Astrocyte (in vitro differentiated cells and primary cell): ENCODE data around the gene CRIM1. TPM values are rescaled to one million over a fixed set of nuclear protein-coding genes. Genes with fewer than 3 reads are reported as not detected.

ENCODE experiments used
- DNase-seq: peaks from one replicate; pipeline ENCODE4 v3.0.0-alpha.2; 2010; ENCODE audit warnings: low read depth
- FAIRE-seq: peaks from 2 replicates; lab custom pipeline; 2011; peaks lifted over from hg19 to GRCh38; lab: Jason Lieb, UNC
- H2AFZ ChIP-seq: 2 replicates; pipeline ENCODE4 v1.6.0; 2012; ENCODE audit warnings: low read depth, low read length, inconsistent platforms
- H3K27ac ChIP-seq: 2 replicates; pipeline ENCODE4 v1.5.1; 2011; ENCODE audit warnings: low read depth, low read length, inconsistent platforms
- H3K27me3 ChIP-seq: 2 replicates; pipeline ENCODE4 v1.6.0; 2011; ENCODE audit warnings: low read length, inconsistent platforms; ENCODE audit not compliant: insufficient read depth
- H3K36me3 ChIP-seq: 2 replicates; pipeline ENCODE4 v1.5.1; 2011; ENCODE audit warnings: low read length, inconsistent platforms; ENCODE audit not compliant: insufficient read depth
- H3K4me1 ChIP-seq: 2 replicates; pipeline ENCODE4 v1.5.1; 2011; ENCODE audit warnings: low read length, inconsistent platforms; ENCODE audit not compliant: insufficient read depth
- H3K4me2 ChIP-seq: 2 replicates; pipeline ENCODE4 v1.6.0; 2012; ENCODE audit warnings: low read length, inconsistent platforms
- H3K4me3 ChIP-seq: 2 replicates; pipeline ENCODE4 v1.5.1; 2011; ENCODE audit warnings: low read depth, mild to moderate bottlenecking, low read length, inconsistent platforms; ENCODE audit not compliant: insufficient read depth
- H3K79me2 ChIP-seq: 2 replicates; pipeline ENCODE4 v1.6.0; 2012; ENCODE audit warnings: mild to moderate bottlenecking, low read length, inconsistent platforms; ENCODE audit not compliant: insufficient read depth
- H3K9ac ChIP-seq: 2 replicates; pipeline ENCODE4 v1.6.0; 2012; ENCODE audit warnings: mild to moderate bottlenecking, low read length, inconsistent platforms
- H3K9me3 ChIP-seq: 2 replicates; pipeline ENCODE4 v1.5.1; 2012; ENCODE audit warnings: low read depth, mild to moderate bottlenecking, low read length, inconsistent platforms; ENCODE audit not compliant: insufficient read depth
- H4K20me1 ChIP-seq: 2 replicates; pipeline ENCODE4 v1.6.0; 2012; ENCODE audit warnings: low read length, inconsistent platforms; ENCODE audit not compliant: insufficient read depth
- H3K27ac Mint-ChIP-seq: one replicate; pipeline ENCODE4 v1.8.0; 2021; ENCODE audit warnings: mild to moderate bottlenecking, mixed read lengths; ENCODE audit not compliant: unreplicated experiment
- H3K27me3 Mint-ChIP-seq: one replicate; pipeline ENCODE4 v1.8.0; 2021; ENCODE audit warnings: low read depth, mixed read lengths; ENCODE audit not compliant: unreplicated experiment
- H3K36me3 Mint-ChIP-seq: one replicate; pipeline ENCODE4 v1.8.0; 2021; ENCODE audit warnings: low read depth, mixed read lengths; ENCODE audit not compliant: unreplicated experiment
- H3K4me1 Mint-ChIP-seq: one replicate; pipeline ENCODE4 v1.8.0; 2021; ENCODE audit warnings: low read depth, mixed read lengths; ENCODE audit not compliant: unreplicated experiment
- H3K4me3 Mint-ChIP-seq: one replicate; pipeline ENCODE4 v1.8.0; 2021; ENCODE audit warnings: mild to moderate bottlenecking, moderate library complexity, mixed read lengths; ENCODE audit not compliant: unreplicated experiment
- H3K9me3 Mint-ChIP-seq: one replicate; pipeline ENCODE4 v1.8.0; 2021; ENCODE audit warnings: mild to moderate bottlenecking, mixed read lengths; ENCODE audit not compliant: unreplicated experiment
- EZH2 ChIP-seq: IDR thresholded peaks from 2 replicates; pipeline ENCODE4 v1.6.1; 2012; ENCODE audit warnings: mild to moderate bottlenecking, low read length, inconsistent platforms; ENCODE audit not compliant: insufficient read depth
- total RNA-seq: library from RNA; stranded (reverse); gene quantifications from 2 replicates; pipeline ENCODE4 v1.2.1, GENCODE V29; 2021
- TF ChIP-seq, protein P1 (sequence below): IDR thresholded peaks from 2 replicates; pipeline ENCODE4 v1.5.1; 2011; ENCODE audit warnings: low read depth, mild to moderate bottlenecking, inconsistent platforms, low read length, moderate library complexity; ENCODE audit not compliant: insufficient read depth

The CRIM1 gene
- total RNA-seq, 1 donor from 2014 or later = 180 TPM

GRCh38 chr2:36511858-36512603, 156.5 kb downstream of the CRIM1 start:
- Histone ChIP-seq H3K79me2 (peaks cover 7% of the 10 kb centered on the region), H3K9ac (no peak overlapping the region), H3K27me3 (no peaks in the 10 kb centered on the region), H3K36me3 (peaks cover 77% of the 10 kb centered on the region), H2AFZ (no peak overlapping the region), H3K27ac (no peak overlapping the region), H3K4me2 (no peak overlapping the region), H3K9me3 (no peaks in the 10 kb centered on the region), H3K4me3 (no peak overlapping the region), H4K20me1 (peaks cover 4% of the 10 kb centered on the region), H3K4me1 (no peaks in the 10 kb centered on the region)
- Mint-ChIP-seq H3K4me3 (no peak overlapping the region), H3K9me3 (no peaks in the 10 kb centered on the region), H3K36me3 (peaks cover 24% of the 10 kb centered on the region), H3K27ac (no peak overlapping the region), H3K4me1 (peaks cover 12% of the 10 kb centered on the region), H3K27me3 (no peaks in the 10 kb centered on the region)
- DNase-seq (peak; percentile 49), FAIRE-seq (no peak)
- TF ChIP-seq, protein P1, sequence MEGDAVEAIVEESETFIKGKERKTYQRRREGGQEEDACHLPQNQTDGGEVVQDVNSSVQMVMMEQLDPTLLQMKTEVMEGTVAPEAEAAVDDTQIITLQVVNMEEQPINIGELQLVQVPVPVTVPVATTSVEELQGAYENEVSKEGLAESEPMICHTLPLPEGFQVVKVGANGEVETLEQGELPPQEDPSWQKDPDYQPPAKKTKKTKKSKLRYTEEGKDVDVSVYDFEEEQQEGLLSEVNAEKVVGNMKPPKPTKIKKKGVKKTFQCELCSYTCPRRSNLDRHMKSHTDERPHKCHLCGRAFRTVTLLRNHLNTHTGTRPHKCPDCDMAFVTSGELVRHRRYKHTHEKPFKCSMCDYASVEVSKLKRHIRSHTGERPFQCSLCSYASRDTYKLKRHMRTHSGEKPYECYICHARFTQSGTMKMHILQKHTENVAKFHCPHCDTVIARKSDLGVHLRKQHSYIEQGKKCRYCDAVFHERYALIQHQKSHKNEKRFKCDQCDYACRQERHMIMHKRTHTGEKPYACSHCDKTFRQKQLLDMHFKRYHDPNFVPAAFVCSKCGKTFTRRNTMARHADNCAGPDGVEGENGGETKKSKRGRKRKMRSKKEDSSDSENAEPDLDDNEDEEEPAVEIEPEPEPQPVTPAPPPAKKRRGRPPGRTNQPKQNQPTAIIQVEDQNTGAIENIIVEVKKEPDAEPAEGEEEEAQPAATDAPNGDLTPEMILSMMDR = no peak
- no peak for TF ChIP-seq EZH2

- no peaks in the 10 kb centered on the region for H3K9me3 Mint-ChIP-seq
- H3K36me3 Mint-ChIP-seq = peaks cover 26% of the 10 kb centered on the region
- Histone ChIP-seq H3K79me2 (peaks cover 7% of the 10 kb centered on the region), H4K20me1 (no peaks in the 10 kb centered on the region), H3K36me3 (peaks cover 79% of the 10 kb centered on the region), H3K27me3 (no peaks in the 10 kb centered on the region), H2AFZ (no peak overlapping the region), H3K9me3 (no peaks in the 10 kb centered on the region), H3K27ac (no peak overlapping the region), H3K4me1 (no peaks in the 10 kb centered on the region), H3K9ac (no peak overlapping the region), H3K4me3 (no peak overlapping the region), H3K4me2 (no peak overlapping the region)
- H3K27me3 Mint-ChIP-seq = no peaks in the 10 kb centered on the region
- DNase-seq (no peak), FAIRE-seq (no peak)
- no peak overlapping the region for H3K4me3 Mint-ChIP-seq
- TF ChIP-seq, protein P1 = no peak
- no peak for TF ChIP-seq EZH2
- H3K27ac Mint-ChIP-seq = no peak overlapping the region
- H3K4me1 Mint-ChIP-seq = peaks cover 12% of the 10 kb centered on the region
These were observed 157.1 kb downstream of the CRIM1 start for GRCh38 chr2:36512705-36513104.

- no peak overlapping the region for H3K4me3 Mint-ChIP-seq
- no peaks in the 10 kb centered on the region for H4K20me1 ChIP-seq
- H3K9ac ChIP-seq = no peak overlapping the region
- peaks cover 26% of the 10 kb centered on the region for H3K36me3 Mint-ChIP-seq
- H3K79me2 ChIP-seq = peaks cover 7% of the 10 kb centered on the region
- no peak overlapping the region for H3K27ac ChIP-seq
- H2AFZ ChIP-seq = no peak overlapping the region
- no peaks in the 10 kb centered on the region for H3K27me3 Mint-ChIP-seq
- H3K9me3 ChIP-seq = no peaks in the 10 kb centered on the region
- DNase-seq (no peak), FAIRE-seq (no peak)
- TF ChIP-seq, protein P1 = no peak
- TF ChIP-seq EZH2 = no peak
- no peak overlapping the region for H3K4me3 ChIP-seq
- H3K9me3 Mint-ChIP-seq = no peaks in the 10 kb centered on the region
- H3K4me1 ChIP-seq = no peaks in the 10 kb centered on the region
- H3K4me2 ChIP-seq = no peak overlapping the region
- peaks cover 12% of the 10 kb centered on the region for H3K4me1 Mint-ChIP-seq
- H3K27ac Mint-ChIP-seq = no peak overlapping the region
- no peaks in the 10 kb centered on the region for H3K27me3 ChIP-seq
- H3K36me3 ChIP-seq = peaks cover 87% of the 10 kb centered on the region
These were observed 158.1 kb downstream of the CRIM1 start for GRCh38 chr2:36513661-36514060.
